HepG2 (cell line): ENCODE data around the gene KCNK2. TPM values are rescaled to one million over a fixed set of nuclear protein-coding genes. Genes with fewer than 3 reads are reported as not detected.

Source experiments
- ATAC-seq: fragments of 200-7000 bp; cut with Tn5 transposase; 3 replicates; pipeline ENCODE4 v1.9.1; 2020; ENCODE audit warnings: mild to moderate bottlenecking, moderate library complexity
- BruUV-seq: library from RNA; stranded (reverse); fragments of 400-500 nt; replicated peaks from 2 replicates; lab custom pipeline; 2021; lab: Mats Ljungman, UMichigan
- CTCF ChIA-PET: fragments of 300-600 bp; formaldehyde crosslinking; extraction: SDS; loops from one replicate; lab custom pipeline; 2021; ENCODE audit warnings: low total read pairs, inconsistent platforms, low intra/inter-chr PET ratio; lab: Yijun Ruan, JAX
- POLR2A ChIA-PET: fragments of 350-600 bp; sonication (Branson Sonifier 250); formaldehyde crosslinking; loops from one replicate; lab custom pipeline; 2020; ENCODE audit warnings: antibody characterized with exemption, inconsistent platforms; lab: Yijun Ruan, JAX
- DNase-seq: peaks from one replicate; pipeline ENCODE4 v3.0.0-alpha.2; 2015; ENCODE audit warnings: low spot score
- FAIRE-seq: peaks from 3 replicates; lab custom pipeline; 2011; peaks lifted over from hg19 to GRCh38; lab: Jason Lieb, UNC
- H2AFZ ChIP-seq: one replicate; pipeline ENCODE4 v1.6.1; 2011; ENCODE audit warnings: low read length, inconsistent platforms
- H3K27ac ChIP-seq: fragments of 300-600 bp; 3 replicates; pipeline ENCODE4 v1.8.0; 2011; ENCODE audit warnings: mixed run types, mild to moderate bottlenecking, mixed read lengths, low read length, inconsistent platforms; ENCODE audit not compliant: insufficient read depth; ENCODE audit errors: extremely low read length
- H3K27me3 ChIP-seq, 2 experiments: fragments of 200-600 bp in 1 of 2; 2 replicates in 1 of 2; 3 replicates in 1 of 2; pipeline versions ENCODE4 v1.6.0 to v1.8.0; 2011; ENCODE audit warnings: low read length in 2 of 2, mild to moderate bottlenecking in 2 of 2, moderate library complexity in 2 of 2, inconsistent platforms in 1 of 2; ENCODE audit not compliant: insufficient read depth in 2 of 2, control insufficient read depth in 1 of 2
- H3K36me3 ChIP-seq, 2 experiments: fragments of 200-600 bp in 1 of 2; replicated peaks in 1 of 2; 2 replicates in 1 of 2; 3 replicates in 1 of 2; pipeline versions ENCODE4 v1.5.1 to v1.8.0; 2011; ENCODE audit warnings: low read length in 2 of 2, inconsistent platforms in 1 of 2; ENCODE audit not compliant: insufficient read depth in 2 of 2, control insufficient read depth in 1 of 2
- H3K4me1 ChIP-seq: 2 replicates; pipeline ENCODE4 v1.5.1; 2012; ENCODE audit warnings: low read length, inconsistent platforms; ENCODE audit not compliant: insufficient read depth
- H3K4me2 ChIP-seq: 2 replicates; pipeline ENCODE4 v1.6.0; 2011; ENCODE audit warnings: low read depth, low read length, inconsistent platforms
- H3K4me3 ChIP-seq, 3 experiments: fragments of 200-600 bp in 1 of 3; sonication (generic), shearing (Covaris generic) in 1 of 3; replicated peaks in 1 of 3; 2 replicates each; pipeline ENCODE4 v1.5.1; 2011 to 2016; ENCODE audit warnings: low read length in 3 of 3, inconsistent platforms in 2 of 3, low read depth in 2 of 3, mild to moderate bottlenecking in 2 of 3, control low read depth in 1 of 3, mixed read lengths in 1 of 3; ENCODE audit not compliant: insufficient read depth in 1 of 3
- H3K79me2 ChIP-seq: one replicate; pipeline ENCODE4 v1.6.1; 2011; ENCODE audit warnings: low read length, inconsistent platforms; ENCODE audit not compliant: insufficient read depth
- H3K9ac ChIP-seq: 2 replicates; pipeline ENCODE4 v1.6.0; 2011; ENCODE audit warnings: mild to moderate bottlenecking, low read depth, low read length, inconsistent platforms; ENCODE audit not compliant: insufficient read depth
- H3K9me3 ChIP-seq: 2 replicates; pipeline ENCODE4 v1.5.1; 2012; ENCODE audit warnings: mild to moderate bottlenecking, low read length
- H4K20me1 ChIP-seq: 2 replicates; pipeline ENCODE4 v1.6.0; 2011; ENCODE audit warnings: inconsistent platforms, mild to moderate bottlenecking, low read length, moderate library complexity; ENCODE audit not compliant: insufficient read depth
- AKAP8 ChIP-seq: sonication (generic); formaldehyde crosslinking; IDR thresholded peaks from 2 replicates; pipeline ENCODE4 v1.5.1; 2020; ENCODE audit warnings: mild to moderate bottlenecking, missing genetic modification reagents
- HMG20A ChIP-seq: IDR thresholded peaks from 2 replicates; pipeline ENCODE4 v1.6.1; 2016; ENCODE audit warnings: borderline replicate concordance
- KDM5A ChIP-seq: fragments of 200-600 bp; sonication (generic); IDR thresholded peaks from 2 replicates; pipeline ENCODE4 v1.7.0; 2018; ENCODE audit warnings: antibody characterized with exemption, mild to moderate bottlenecking, low read length, borderline replicate concordance
- MED1 ChIP-seq: sonication (generic); formaldehyde crosslinking; IDR thresholded peaks from 2 replicates; pipeline ENCODE4 v1.4.0; 2020; ENCODE audit warnings: missing genetic modification reagents
- MZF1 ChIP-seq: sonication (generic); formaldehyde crosslinking; IDR thresholded peaks from 2 replicates; pipeline ENCODE4 v1.8.1; 2023; ENCODE audit warnings: mild to moderate bottlenecking, missing genetic modification reagents, borderline replicate concordance
- NR2F1 ChIP-seq, 2 experiments: fragments of 450-650 bp in 1 of 2; formaldehyde crosslinking in 1 of 2; IDR thresholded peaks; 2 replicates each; pipeline versions ENCODE4 v1.5.0 to v1.6.1; 2016 to 2020; ENCODE audit warnings: mild to moderate bottlenecking in 1 of 2, missing compliant biosample characterization in 1 of 2, missing genetic modification reagents in 1 of 2, moderate library complexity in 1 of 2
- SAFB2 ChIP-seq: sonication (generic); formaldehyde crosslinking; IDR thresholded peaks from 2 replicates; pipeline ENCODE4 v1.5.1; 2020; ENCODE audit warnings: missing genetic modification reagents, low read depth, mild to moderate bottlenecking, borderline replicate concordance
- ZNF234 ChIP-seq: sonication (generic); formaldehyde crosslinking; conservative IDR thresholded peaks from 2 replicates; pipeline ENCODE4 v1.5.1; 2020; ENCODE audit warnings: mild to moderate bottlenecking, missing genetic modification reagents
- ZNF33B ChIP-seq: sonication (generic); formaldehyde crosslinking; IDR thresholded peaks from 2 replicates; pipeline ENCODE4 v1.5.1; 2020; ENCODE audit warnings: mild to moderate bottlenecking, missing genetic modification reagents
- ZNF367 ChIP-seq: sonication (generic); formaldehyde crosslinking; IDR thresholded peaks from 2 replicates; pipeline ENCODE4 v1.4.0; 2020; ENCODE audit warnings: missing genetic modification reagents, borderline replicate concordance
- ZNF577 ChIP-seq: sonication (generic); formaldehyde crosslinking; IDR thresholded peaks from 2 replicates; pipeline ENCODE4 v1.4.0; 2020; ENCODE audit warnings: mild to moderate bottlenecking, low read depth, missing genetic modification reagents, borderline replicate concordance
- ZNF672 ChIP-seq: sonication (generic); formaldehyde crosslinking; IDR thresholded peaks from 2 replicates; pipeline ENCODE4 v1.8.1; 2022; ENCODE audit warnings: missing genetic modification reagents
- WGBS: methylation state at CpG from one replicate; pipeline ENCODE4 v1.1.6; 2017; ENCODE audit warnings: low lambda C conversion rate; 5-methylcytosine and 5-hydroxymethylcytosine counted together
- in situ Hi-C: cut with HindIII; loops from 2 replicates; pipeline ENCODE4 v1.10.0; 2017; ENCODE audit warnings: low pct_unique_long_range_greater_than_20kb; ENCODE audit not compliant: extremely low pct_ligation_motif_present
- intact Hi-C: fragments of 100-400 bp; cut with micrococcal nuclease; formaldehyde crosslinking; loops from one replicate; pipeline ENCODE4 v1.10.0; 2022; ENCODE audit not compliant: unreplicated experiment
- polyA plus RNA-seq, 8 experiments: library from polyadenylated mRNA; depleted of rRNA in 3 of 8; stranded (reverse) in 7 of 8; unstranded in 1 of 8; fragments of >200 nt; fragmentation: Illumina TruSeq in 4 of 8; extraction: Trizol in 4 of 8; gene quantifications; 2 replicates each; pipeline versions ENCODE4 v1.2.1 to v1.2.3, GENCODE V29; 2011 to 2016; ENCODE audit warnings: low read depth in 4 of 8, missing spikeins in 1 of 8, mixed read lengths in 1 of 8; ENCODE audit not compliant: insufficient read depth in 1 of 8
- total RNA-seq, 5 experiments: library from RNA; depleted of rRNA; stranded (reverse); fragments of >200 nt; fragmentation: Illumina TruSeq; extraction: Trizol; gene quantifications; 2 replicates each; pipeline ENCODE4 v1.2.3, GENCODE V29; 2016; ENCODE audit warnings: low read depth in 1 of 5
- TF ChIP-seq, protein P1 (sequence below): sonication (generic); formaldehyde crosslinking; IDR thresholded peaks from 2 replicates; pipeline ENCODE4 v1.4.0; 2020; ENCODE audit warnings: missing genetic modification reagents; ENCODE audit errors: not compliant biosample characterization
- TF ChIP-seq, protein P2 (sequence below): sonication (generic); formaldehyde crosslinking; IDR thresholded peaks from 2 replicates; pipeline ENCODE4 v1.4.0; 2020; ENCODE audit warnings: missing genetic modification reagents
- TF ChIP-seq, protein P3 (sequence below): sonication (generic); formaldehyde crosslinking; IDR thresholded peaks from 2 replicates; pipeline ENCODE4 v1.4.0; 2020; ENCODE audit warnings: mild to moderate bottlenecking, missing genetic modification reagents
- TF ChIP-seq, protein P4 (sequence below): IDR thresholded peaks from 2 replicates; pipeline ENCODE4 v1.6.1; 2016; ENCODE audit warnings: control low read depth

KCNK2 gene
- total and polyA plus RNA-seq, 2 of the 13 experiments (the other 11 are each of a cell fraction or from before 2014, with no cell fraction given) = not detected

DNA sequence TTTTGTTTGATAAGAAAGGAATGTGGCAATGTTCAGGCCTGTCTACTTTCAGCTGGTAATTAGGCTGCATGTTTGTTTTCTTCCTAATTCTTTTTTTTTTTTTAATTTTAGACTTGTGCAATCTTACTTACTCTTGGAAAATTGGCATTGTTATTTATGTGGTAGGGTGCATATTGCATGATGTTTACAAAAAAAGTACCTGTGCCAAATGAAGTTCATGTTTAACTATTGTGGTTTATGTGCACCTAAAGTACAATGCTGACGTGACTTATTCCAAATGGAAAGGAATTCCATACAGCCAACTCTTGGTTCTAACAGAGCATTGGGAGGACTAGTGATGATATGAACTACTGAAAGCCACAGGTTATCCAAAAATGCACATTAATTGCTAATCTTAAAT is 51.0 kb downstream of the KCNK2 start (continued):
- no peak for TF ChIP-seq ZNF672 (CRISPR knock-in tag)
- TF ChIP-seq AKAP8 (CRISPR knock-in tag) = no peak
- TF ChIP-seq NR2F1 (CRISPR knock-in tag; IDR thresholded peaks at IDR 0.05) = no peak
- TF ChIP-seq, protein P1, sequence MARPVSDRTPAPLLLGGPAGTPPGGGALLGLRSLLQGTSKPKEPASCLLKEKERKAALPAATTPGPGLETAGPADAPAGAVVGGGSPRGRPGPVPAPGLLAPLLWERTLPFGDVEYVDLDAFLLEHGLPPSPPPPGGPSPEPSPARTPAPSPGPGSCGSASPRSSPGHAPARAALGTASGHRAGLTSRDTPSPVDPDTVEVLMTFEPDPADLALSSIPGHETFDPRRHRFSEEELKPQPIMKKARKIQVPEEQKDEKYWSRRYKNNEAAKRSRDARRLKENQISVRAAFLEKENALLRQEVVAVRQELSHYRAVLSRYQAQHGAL = no peak

DNA sequence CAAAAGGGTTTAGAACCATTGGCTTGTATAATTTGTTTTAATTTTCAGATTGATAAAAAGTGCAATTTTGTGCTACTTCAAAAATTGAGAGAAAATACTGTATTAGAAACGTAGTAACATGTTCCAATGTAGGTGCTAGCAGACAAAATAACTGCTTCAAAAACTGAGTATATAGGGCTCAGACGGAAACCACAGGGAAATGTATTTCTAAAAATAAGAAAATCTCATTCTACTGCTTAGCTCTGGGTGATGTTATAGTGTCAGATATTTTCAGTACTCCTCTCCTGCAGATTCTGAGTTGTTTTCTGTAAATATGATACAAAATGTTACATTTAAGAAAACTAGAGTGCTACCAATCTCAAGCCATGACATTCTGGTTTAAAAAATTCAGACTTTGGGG is 55.4 kb downstream of the KCNK2 start:
- Histone ChIP-seq H2AFZ (no peak overlapping the region), H3K4me3 (no peak overlapping the region), H3K4me2 (no peak overlapping the region), H3K79me2 (no peaks in the 10 kb centered on the region), H3K9ac (no peak overlapping the region), H4K20me1 (no peaks in the 10 kb centered on the region), H3K27me3 (no peaks in the 10 kb centered on the region), H3K36me3 (no peaks in the 10 kb centered on the region), H3K4me1 (no peaks in the 10 kb centered on the region), H3K9me3 (peaks cover 11% of the 10 kb centered on the region), H3K27ac (no peak overlapping the region)
- no TSS peak for BruUV-seq
- no peak for ATAC-seq
- no peak for DNase-seq
- intact Hi-C loops = no loop called here
- ChIA-PET POLR2A (no interaction called here), CTCF (no interaction called here)
- in situ Hi-C loops = no loop called here
- FAIRE-seq = no peak
- 8% methylated on average over 2 of the region's 2 CpGs for WGBS
- TF ChIP-seq, protein P2, sequence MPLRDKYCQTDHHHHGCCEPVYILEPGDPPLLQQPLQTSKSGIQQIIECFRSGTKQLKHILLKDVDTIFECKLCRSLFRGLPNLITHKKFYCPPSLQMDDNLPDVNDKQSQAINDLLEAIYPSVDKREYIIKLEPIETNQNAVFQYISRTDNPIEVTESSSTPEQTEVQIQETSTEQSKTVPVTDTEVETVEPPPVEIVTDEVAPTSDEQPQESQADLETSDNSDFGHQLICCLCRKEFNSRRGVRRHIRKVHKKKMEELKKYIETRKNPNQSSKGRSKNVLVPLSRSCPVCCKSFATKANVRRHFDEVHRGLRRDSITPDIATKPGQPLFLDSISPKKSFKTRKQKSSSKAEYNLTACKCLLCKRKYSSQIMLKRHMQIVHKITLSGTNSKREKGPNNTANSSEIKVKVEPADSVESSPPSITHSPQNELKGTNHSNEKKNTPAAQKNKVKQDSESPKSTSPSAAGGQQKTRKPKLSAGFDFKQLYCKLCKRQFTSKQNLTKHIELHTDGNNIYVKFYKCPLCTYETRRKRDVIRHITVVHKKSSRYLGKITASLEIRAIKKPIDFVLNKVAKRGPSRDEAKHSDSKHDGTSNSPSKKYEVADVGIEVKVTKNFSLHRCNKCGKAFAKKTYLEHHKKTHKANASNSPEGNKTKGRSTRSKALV = no peak
- TF ChIP-seq KDM5A (no peak), MZF1 (no peak), MED1 (CRISPR knock-in tag) (no peak), ZNF234 (no peak), ZNF33B (no peak), ZNF577 (CRISPR knock-in tag) (no peak), SAFB2 (CRISPR knock-in tag) (no peak), ZNF367 (CRISPR knock-in tag) (no peak), HMG20A (CRISPR knock-in tag) (no peak)
- TF ChIP-seq, protein P3, sequence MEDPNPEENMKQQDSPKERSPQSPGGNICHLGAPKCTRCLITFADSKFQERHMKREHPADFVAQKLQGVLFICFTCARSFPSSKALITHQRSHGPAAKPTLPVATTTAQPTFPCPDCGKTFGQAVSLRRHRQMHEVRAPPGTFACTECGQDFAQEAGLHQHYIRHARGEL (CRISPR knock-in tag) = no peak
- TF ChIP-seq, protein P4, sequence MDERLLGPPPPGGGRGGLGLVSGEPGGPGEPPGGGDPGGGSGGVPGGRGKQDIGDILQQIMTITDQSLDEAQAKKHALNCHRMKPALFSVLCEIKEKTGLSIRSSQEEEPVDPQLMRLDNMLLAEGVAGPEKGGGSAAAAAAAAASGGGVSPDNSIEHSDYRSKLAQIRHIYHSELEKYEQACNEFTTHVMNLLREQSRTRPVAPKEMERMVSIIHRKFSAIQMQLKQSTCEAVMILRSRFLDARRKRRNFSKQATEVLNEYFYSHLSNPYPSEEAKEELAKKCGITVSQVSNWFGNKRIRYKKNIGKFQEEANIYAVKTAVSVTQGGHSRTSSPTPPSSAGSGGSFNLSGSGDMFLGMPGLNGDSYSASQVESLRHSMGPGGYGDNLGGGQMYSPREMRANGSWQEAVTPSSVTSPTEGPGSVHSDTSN (CRISPR knock-in tag) = no peak
